Stimulated activated CD8-positive, alpha-beta memory T cell treated with anti-CD3 and anti-CD28 coated beads, Interleukin-12 subunit alpha, Interleukin-12 subunit beta, amount 100 ng/mL, for 1 hour (primary cell): Measurements from ENCODE around the gene EEF2KMT.

ENCODE experiments used
- DNase-seq: peaks from one replicate; pipeline ENCODE4 v3.0.0-alpha.2; 2020; ENCODE audit warnings: low read depth

The EEF2KMT gene

GRCh38 chr16:5041600-5042133 lies 55.9 kb downstream of the EEF2KMT start:
- DNase-seq: no peak

GRCh38 chr16:5040451-5040850 lies 57.1 kb downstream of the EEF2KMT start:
- DNase-seq: no peak

DNA sequence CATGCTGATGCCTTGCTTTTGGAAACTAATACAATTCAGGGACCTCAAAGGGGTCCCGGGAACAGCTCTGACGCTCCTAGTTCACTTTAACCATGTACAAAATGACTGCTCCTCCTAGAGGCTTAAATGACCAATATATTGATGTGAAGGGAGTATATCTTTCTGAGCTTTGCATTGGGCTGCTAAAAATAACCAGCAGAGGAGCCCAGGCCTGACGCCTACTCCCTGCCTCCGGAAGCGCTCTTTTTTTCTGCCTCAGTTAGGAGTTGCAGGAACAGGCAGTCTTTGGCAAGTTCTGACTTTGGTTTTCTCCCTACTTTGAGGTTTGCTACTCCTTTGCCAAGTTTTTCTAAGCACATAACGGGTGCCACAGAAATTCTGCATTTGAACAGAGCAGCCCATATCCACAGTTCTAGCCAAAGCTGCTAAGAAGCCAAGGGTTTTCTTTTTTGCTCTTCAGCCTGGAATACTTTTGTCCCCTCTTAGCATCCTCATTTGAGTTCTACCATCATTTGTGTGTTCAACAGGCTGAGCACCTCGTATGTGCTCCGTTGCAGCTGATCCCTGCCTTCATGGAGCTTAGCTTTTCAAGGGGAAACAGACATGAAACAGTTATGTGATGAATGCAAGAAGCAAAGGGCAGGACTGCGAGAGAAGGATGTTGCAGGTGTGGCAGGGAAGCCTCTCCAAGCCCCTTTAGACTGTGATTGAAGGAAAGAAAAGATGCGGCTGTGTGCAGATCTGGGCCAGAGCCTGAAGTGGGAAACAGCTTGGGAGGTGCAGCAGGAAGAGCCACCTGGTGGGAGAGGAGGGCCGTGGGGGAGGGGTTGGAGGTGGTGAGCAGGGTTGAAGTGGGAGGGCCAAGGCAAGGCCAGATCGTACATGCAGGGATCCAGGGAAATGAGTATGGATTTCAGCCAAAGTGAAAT lies 61.1 kb downstream of the EEF2KMT start:
- no peak for DNase-seq

DNA sequence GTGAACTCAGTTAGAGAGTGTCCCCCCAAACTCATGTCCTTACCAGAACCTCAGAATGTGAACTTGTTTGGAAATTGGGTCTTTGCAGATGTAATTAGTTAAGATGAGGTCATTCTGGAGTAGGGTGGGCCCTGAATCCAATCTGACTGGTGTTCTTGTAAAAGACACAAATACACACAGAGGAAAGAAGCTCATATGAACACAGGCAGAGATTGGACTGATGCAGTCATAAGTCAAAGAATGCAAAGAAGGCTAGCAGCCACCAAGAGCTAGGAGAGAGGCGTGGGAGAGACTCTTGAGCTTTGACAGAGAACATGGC lies 61.7 kb downstream of the EEF2KMT start:
- no peak for DNase-seq
